Fibroblast of skin of left biceps (primary cell): ENCODE results near the gene DGKI.

Experiments
- DNase-seq, 2 experiments: peaks; one replicate each; pipeline ENCODE4 v3.0.0-alpha.2; 2013; ENCODE audit warnings: low read depth in 2 of 2

DGKI gene

DNA sequence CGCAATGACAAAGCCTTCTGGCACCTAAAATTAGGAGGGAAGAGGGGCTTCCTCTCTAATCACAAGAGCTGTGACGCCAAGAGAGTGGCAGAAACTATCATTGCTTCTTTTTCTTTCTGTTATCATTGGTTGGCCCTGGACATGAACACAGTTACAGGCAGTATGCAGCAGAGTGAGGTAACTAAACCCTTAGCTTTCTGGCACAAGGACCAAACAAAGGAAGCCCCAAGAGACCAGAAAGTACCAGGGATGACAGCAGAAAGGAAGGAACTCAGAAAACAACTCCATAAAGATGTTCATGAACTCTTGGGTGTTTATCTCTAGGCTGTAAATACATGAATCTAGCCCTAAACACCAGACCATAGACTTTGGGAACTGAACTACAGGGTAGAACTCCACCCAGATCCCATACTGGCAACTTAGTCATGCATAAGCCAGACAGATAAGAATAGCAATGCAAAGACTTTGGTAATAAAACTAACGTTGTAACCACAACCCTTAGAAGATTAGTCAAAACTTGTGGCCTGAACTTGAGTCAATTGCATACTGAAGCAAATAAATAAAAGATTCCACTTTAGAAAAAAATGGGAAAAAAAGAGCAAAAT, 307.6 kb downstream of the DGKI start:
- DNase-seq: peak; percentile 45 to 53

DNA sequence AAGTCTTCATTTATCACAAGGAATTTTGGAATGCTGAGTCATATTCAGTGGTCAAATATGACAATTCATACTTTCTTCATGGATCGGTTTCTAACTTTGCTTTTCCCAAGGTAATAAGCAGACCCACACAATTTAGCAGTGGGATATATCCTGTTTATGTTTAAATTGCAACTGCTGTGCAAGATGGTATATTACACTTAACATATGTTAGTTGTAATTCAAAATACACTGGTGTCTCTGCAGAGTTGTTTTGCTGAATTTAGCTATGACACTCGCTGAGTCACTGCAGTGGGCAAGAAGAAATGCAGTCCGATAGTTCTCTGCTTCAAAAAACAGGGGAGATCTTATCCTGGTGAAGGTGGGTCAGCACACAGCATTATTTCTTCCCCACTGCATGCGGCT, 308.4 kb downstream of the DGKI start:
- peak; percentile 54 to 63 for DNase-seq

DNA sequence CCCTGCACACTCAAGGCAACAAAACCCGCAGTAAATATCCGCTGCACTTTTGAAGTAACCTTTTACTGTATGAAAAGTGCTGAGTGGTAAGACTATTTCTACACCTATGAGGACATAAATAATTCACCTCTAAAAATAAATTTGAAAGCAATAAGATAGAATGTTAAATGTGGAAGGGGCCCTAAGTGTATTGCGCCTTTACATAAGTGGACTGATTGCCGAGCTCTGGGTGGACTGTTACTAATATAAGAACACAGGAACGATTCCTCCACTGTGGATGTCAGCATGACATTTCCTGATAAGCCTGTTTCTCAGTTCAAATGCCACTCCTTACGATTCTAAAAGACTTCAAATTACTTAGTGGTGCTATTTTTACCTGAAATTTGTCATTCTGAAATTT, 311.2 kb downstream of the DGKI start:
- no peak for DNase-seq

DNA sequence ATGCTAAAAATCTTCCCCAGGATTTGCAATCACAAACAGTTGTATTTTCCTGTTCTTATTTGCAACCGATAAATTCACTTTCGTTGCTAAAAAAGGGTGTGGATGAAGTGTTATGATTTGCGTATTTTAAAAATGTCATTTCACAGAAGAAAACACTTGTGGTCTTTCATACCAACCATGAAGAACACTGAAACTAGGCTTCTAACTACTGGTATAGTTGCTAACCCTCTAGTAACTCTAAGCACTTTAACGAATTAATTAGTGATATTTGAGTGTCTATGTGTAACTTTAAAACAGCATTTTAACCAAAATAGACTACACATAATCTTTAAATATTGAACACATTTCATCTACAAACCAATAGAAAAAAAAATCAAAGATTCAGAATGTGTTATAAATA, 315.1 kb downstream of the DGKI start:
- DNase-seq: no peak

DNA sequence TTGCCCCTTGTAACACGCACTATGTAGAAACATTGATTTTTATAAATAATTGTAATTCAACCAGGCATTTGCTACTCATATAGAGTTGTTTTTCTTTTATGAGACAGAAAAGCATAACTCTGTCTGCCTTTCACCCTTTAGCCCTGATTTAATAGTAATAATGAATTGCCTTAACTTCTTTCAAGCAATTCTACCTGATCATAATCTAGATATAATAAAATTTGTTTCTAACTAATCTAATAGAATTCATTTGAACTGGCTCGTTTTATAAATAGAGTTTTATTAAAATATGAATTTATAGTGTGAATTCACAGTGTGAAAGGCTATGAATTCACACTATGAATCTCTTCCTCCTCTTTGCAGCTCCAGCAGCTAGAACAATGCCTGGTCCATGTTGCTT, 319.1 kb downstream of the DGKI start:
- DNase-seq: no peak

DNA sequence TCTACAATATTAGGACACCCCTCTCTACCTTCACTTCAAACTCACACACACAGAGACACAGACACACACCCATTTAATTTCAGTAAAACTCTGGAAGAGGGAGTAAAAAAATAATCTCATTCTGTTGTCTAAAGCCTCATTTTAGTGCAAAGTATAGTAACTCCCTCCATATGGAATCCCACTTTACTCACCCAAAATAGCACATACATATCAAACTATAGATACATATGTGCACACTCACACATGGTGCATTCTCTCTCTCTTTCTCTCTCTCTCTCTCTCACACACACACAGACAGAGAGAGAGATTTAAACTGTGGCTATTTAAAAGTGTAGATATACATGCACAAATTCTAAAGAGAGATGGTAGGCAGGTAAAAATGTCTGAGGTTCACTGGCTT, 323.6 kb downstream of the DGKI start:
- DNase-seq: no peak

DNA sequence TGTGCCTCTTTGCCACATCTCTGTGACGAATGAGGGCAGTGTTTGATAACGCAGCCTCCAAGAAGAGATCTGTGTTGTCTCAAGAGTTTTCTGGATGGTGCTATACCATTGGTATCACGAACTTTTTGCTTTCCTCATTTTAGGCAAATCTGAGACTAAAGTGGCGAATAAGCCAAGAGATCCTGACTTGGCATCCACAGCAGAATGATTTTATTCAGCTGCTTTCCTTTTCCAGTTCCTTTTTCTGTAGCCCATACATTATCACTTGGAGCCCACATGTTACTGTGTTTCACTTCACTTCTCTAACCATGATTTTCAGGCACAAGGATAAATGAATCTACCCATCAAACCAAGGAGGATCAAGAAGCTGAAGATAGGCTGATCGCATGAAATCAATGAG, 325.3 kb downstream of the DGKI start:
- DNase-seq: no peak

DNA sequence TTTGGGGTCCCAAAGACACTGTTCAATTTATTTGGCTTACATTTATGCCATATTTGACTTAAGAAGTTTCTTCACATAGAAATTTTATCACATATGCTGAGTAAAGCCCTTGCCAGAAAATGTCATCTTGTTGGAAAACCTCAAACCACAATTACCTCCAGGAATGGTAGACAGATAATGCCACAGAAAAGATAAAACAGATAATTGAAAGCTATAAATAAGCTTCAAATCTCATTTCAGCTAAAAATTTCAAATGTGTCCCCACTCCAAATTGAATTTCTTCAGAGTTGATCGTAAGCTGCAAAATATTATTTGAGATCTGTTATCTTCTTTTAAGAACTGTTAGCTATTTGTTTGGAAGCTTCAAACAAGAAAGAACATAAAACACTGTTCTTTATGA, 326.8 kb downstream of the DGKI start:
- DNase-seq: no peak

DNA sequence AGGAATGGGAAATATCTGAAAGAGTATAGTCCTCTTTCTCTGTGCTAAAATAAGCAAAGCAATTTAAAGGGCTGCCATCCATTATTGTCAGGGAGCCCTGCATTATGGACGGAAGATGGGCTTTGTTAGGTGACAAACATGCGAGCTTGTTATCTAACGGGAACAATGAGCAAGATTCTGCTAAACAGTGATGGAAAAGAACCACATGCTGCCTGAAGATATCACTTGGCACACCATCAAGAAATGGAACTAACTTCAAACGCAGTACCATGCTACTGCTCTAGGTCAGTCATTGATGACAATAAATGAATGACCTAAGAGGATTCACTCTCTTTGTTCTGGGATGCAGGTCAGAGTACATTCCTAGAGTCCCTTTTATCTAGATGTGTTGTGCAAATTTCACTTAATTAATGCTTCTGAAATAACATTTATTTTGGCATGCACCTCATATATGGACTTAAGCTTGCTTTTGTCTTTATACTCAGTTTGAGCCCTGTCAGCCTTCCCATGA, 327.5 kb downstream of the DGKI start:
- no peak for DNase-seq

DNA sequence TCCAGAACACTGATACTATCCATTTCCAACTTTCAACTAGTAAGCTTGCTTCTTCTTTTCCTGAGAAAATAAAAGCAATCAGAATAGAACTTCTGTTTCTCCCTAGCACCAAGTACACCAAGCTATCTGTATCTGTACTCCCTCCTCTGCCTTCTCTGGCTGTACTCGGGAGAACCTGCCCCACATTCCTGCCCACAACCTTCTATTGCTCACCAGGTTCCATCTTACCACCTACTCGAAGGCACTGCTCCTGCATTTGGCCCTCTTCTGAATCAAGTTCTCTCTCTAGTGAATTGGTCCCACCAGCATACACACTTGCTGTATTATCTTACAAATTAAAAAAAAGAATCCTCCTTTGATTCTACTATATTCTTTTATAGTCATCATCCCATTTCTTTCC, 333.7 kb downstream of the DGKI start:
- no peak for DNase-seq

DNA sequence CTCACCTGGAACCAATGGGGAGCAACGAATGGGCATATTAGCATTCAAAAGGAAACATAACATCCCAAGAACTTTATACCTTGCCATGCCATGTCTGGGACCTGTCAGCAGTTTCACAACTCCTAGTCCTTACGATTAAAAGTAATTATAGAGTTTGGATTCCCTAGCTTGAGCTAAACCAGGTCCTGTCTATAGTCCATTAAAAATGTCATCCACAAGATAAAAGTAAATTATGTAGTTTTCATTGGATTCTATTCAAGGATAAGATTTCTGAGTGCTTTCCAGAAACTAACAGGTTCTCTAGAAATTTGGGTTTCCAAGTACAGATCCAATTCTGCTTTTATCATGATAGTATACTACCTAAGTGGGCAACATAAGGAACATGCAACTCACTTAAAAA, 339.7 kb downstream of the DGKI start:
- no peak for DNase-seq

DNA sequence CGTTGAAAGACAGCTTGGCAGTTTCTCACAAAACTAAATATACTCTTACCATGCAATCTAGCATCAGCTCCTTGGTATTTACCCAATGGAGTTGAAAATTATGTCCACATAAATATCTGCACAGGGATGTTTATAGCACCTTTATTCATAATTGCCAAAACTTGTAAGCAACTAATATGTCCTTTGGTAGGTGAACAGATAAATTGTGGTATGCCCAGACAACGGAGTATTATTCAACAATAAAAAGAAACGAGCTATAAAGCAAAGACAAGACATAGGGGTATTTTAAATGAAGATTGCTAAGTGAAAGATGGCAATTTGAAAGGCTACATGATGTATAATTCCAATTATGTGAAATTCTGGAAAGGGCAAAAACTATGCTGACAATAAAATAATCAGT, 340.7 kb downstream of the DGKI start:
- no peak for DNase-seq

DNA sequence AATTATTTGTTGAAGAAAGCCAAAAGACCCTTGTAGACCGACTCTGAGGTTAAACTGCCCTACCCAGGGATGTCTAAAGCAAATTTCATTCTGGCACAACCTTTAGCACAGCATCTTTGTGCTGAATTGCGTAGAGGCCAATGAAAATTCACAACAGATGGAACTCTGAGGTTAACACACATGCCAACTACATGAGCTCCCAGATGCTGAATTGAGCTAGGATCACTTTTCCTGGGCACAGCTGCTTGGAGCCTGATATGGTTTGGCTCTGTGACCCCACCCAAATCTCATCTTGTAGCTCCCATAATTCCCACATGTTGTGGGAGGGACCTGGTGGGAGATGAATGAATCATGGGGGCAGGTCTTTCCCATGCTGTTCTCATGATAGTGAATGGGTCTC, 345.2 kb downstream of the DGKI start:
- DNase-seq: no peak

DNA sequence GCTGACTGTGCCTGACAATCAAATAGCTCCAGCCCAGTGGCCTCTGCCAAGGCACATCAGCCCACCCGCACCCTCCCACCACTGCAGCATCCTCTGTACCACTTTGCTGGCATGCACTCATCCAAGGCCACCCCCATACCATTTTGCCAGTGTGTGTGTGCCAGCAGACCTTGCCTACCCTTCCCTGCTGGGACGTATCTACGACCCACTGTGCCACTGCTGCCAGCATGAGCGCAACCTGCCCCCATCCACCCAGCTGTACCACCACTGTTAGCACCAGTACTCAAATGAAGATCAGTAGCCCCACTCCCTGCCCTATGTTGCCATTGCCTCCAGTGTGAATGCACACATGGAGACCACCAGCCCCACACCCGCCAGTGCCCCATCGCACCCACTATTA, 353.9 kb downstream of the DGKI start:
- DNase-seq: no peak

DNA sequence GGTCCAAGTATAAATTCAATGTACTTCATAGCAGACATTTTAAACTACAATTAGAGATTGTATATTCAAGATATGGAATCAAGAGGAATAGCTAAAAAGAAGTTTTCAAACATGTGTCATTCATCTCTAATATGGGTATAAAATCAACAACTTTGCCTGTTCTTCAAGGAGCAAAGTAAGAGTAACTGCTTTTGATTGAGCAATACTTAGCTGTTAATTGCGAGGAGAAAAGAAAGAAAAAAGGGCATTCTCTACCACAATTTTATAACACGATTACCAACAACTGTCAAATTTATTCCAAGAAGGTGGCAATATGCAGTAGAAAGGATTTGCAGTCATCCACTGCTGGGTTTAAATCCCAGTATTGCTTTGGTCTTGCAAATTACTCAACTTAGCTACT, 356.9 kb downstream of the DGKI start:
- DNase-seq: no peak

DNA sequence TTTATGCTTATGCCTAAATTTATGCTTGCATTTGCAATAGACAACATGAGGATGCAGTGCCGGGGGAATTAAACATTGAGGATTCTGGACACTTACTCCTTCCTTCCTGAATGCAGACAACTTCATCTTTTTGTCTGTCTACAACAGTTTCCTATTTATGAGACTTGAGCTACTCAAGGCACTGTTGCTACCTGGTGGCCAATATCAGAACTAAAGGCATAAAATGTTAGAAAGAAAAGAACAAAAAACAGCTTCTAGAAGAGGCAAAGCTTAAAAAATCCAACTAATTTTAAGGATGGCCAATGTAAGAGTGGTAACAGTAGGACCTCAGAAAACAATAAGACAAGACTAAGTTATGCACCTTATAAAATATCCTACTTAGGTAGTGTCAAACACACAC, 358.7 kb downstream of the DGKI start:
- no peak for DNase-seq

DNA sequence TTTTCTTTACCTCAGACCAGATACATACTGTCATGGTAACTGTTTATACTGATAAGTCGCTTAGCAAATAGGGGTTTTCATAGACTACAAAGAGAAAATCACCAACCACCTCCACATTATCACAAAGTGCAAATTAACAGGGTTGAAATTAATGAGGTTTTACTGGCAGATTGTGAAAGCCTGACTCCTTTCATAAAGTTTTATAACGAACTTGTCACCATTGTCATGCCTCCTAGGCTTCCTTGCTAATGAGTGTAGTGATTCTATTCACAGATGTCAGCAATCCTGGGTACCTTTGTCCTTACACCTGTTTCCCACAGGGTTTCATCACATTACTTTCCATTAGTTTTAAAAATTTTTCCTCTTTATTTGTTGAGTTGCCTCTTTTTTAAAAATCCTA, 361.0 kb downstream of the DGKI start:
- DNase-seq: no peak

DNA sequence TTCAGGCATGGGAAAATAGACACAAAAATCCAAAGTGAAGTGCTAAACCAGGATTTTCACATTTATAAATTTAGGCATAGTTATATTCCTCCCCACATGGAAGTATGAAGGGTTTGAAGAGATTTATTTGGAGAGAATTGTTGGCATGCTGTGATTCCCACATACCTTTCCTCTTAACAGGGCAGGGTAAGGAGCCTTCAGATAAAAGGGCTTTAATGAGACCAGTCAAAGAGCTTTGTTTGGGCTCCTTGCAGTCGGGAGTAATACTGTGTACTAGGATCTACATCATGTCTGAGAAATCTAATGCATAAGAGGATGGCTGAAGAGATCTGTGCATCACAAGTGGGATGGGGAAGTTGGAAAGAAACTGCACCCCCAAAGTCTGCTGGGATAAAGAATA, 362.4 kb downstream of the DGKI start:
- DNase-seq: no peak

DNA sequence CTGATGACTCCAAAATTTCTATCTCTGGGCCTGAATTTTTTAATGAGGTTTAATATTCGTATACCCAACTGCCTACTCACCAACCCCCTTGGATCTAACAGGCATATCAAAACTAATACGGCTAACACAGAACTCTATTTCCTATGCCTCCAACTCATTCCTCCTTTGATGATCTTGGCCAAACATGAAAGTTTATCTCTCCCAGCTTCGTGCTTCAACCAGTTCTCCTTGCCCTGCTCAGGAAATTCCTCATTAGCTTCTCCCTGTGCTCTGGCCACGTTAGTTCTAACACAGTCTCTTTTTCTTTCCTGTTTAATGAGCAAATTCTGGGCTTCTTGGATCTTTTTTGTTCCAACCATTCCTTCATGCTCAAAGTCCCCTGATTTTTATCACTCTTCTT, 364.3 kb downstream of the DGKI start:
- DNase-seq: no peak

DNA sequence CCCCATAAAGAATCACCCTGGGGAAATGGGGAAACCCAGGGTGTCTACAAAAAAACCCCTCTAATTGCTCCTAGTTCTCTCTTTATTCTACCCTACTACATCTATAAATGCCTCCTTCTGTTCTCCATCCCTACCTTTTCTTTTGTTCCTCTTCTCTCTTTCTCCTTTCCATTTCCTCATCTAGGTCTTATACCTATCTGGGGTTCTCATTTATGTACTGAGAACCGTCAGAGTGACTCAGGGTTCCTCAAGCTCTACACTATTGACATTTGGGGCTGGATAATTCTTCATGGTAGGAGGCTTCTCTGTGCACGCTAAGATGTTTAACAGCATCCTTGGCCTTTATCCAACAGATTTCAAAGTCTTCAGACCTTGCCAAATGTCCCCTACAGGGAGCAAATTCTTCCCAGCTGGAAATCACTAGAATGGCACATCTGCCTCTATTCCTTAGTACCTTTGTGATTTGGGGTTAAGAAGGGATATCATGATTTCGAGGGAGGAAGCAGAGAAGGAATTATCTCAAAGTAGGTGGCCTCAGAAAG, 365.9 kb downstream of the DGKI start:
- DNase-seq: peak in 1 of 2 experiments; percentile 12

DNA sequence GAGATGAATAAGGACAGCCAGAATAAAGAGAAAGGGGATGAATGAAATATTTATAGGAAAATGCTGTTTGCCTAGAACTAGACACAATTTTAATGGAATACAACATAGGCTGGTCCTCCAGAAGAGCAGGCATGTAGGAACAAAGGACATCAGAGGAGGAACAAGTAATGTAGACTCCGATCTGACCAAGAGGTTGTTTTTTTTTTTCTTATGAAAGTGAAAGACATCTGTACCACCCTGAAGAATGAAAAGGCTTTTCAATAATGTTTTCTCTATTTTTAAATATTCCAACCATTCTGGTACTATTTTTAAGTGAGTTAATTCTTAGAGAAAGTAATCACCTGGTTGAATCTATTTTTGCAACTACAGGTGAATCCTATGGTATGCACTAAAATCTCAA, 366.4 kb downstream of the DGKI start:
- DNase-seq: no peak

DNA sequence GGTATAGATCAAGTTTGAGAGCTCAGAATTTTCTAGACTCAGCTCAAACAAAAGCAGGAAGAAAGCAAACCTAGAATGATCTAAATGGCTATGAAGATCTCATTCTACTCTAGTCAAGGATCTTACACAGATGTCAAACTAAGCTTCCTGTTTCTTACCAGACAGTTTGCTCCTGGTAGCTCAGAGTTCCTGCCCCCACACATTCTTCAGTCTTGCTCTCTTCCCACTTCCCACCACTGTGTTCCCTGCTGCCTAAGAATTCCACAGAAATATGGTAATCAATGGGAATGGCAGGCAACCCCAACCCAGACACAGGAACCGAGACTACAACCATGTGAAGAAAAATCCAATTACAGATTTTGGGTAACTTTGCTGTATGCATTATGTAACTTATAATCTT, 369.8 kb downstream of the DGKI start:
- peak in 1 of 2 experiments; percentile 23 for DNase-seq

DNA sequence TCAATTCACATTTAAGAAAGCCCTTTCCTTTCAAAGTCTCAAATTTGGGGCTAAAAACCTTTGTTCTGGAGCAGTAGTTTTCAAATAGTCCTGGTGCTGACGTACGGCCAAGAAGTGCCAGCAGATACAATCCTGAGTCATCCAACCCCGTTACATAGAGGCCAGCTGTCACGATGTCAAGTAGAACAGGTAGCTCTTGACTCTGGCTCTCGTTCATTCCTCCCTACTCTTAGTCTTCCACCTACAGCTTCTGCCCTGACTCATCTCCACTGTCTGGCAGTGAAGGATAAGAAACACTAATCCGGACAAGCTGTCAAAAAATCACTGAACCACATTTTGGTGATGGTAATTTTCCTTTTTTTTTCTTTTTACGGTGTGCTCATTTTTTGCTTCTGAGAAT, 370.8 kb downstream of the DGKI start:
- DNase-seq: no peak

DNA sequence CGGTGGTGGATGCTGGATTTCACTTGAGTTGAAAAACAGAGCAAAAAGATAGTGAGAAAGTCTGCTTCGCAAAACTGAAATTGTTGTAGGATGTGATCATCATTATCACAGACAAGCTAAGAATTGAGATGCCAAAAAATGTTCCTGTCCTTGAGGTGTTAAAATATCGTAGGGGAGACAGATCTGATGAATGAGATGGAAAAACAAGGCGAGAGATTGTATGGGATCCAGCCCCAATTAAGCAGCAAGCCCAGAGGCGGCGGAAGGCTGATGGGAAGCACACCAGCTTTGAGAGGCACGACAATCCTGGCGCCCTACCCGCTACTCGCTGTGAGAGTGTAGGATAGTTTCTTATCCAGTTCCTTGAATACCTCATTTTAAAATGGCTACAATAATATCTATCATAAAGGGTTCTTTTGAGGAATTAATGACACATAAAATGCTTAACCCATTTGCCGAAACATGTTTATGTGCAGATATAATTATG, 372.2 kb downstream of the DGKI start:
- DNase-seq: no peak
